Measurements from ENCODE around the gene NSUN5.

GRCh38 chr7:73332447-73332846, 23.8 kb upstream of the NSUN5 start:
- TF ChIP-seq POLR2AphosphoS5 (IDR thresholded peaks at IDR 0.05; ENCODE audit: low read depth, low read length) (no peak), TAF1 (IDR thresholded peaks at IDR 0.05; ENCODE audit: borderline replicate concordance, insufficient read depth, low read length) (no peak), SIN3A (IDR thresholded peaks at IDR 0.05; ENCODE audit: borderline replicate concordance, insufficient read depth, low read length) (no peak), REST (IDR thresholded peaks at IDR 0.05; ENCODE audit: insufficient read depth in 1 of 2, low read depth in 2 of 2, low read length in 2 of 2) (no peak), FOXP2 (optimal IDR thresholded peaks at IDR 0.05; ENCODE audit: borderline replicate concordance, extremely low read depth, extremely low read length, insufficient read depth) (no peak)

Data from PFSK-1 (cell line).